HUDEP-2 (cell line): ENCODE measurements around the gene TMEM165.
"Not testable (repeated sequence)": the region's sequence is repeated elsewhere in the genome, so short reads cannot be mapped to it uniquely, and the experiment has no call there.

Experiments used
- DNase-seq, 76 experiments: peaks; one replicate each; lab custom pipeline; 2025; ENCODE audit not compliant: unreplicated experiment in 76 of 76; lab: John Stamatoyannopoulos, UW

The TMEM165 gene

GRCh38 chr4:55395529-55396307 lies at the start of gene TMEM165:
Gene TMEM165 (plus strand): TSS chr4:55395957. CDS start chr4:55396190, 233 bp downstream.
- peak in 75 of 76 experiments; percentile 37 to 97 (median 84) for DNase-seq

GRCh38 chr4:55345980-55346850 lies 49.5 kb upstream of the TMEM165 start, which contains the start of gene SRD5A3:
Gene SRD5A3 (plus strand): TSS chr4:55346242. CDS start chr4:55346337, 95 bp downstream.
- peak in 75 of 76 experiments; percentile 6 to 90 (median 79) for DNase-seq

GRCh38 chr4:55346851-55347255 lies 48.9 kb upstream of the TMEM165 start:
- DNase-seq = peak in 8 of 76 experiments; percentile 5 to 68 (median 26)

GRCh38 chr4:55347610-55348228 lies 48.0 kb upstream of the TMEM165 start:
- peak in 20 of 76 experiments; percentile 3 to 48 (median 18) for DNase-seq

GRCh38 chr4:55348466-55348865 lies 47.3 kb upstream of the TMEM165 start:
- no peak for DNase-seq

GRCh38 chr4:55350870-55351269 lies 44.9 kb upstream of the TMEM165 start:
- DNase-seq = not testable (repeated sequence)

GRCh38 chr4:55351824-55352223 lies 43.9 kb upstream of the TMEM165 start:
- no peak for DNase-seq

- no peak for DNase-seq
Observed at GRCh38 chr4:55352726-55353125, 43.0 kb upstream of the TMEM165 start.

GRCh38 chr4:55353228-55353747 lies 42.5 kb upstream of the TMEM165 start:
- not testable (repeated sequence) for DNase-seq

- no peak for DNase-seq
Observed at GRCh38 chr4:55354648-55355047, 41.1 kb upstream of the TMEM165 start.

- DNase-seq = no peak
Observed at GRCh38 chr4:55355555-55355954, 40.2 kb upstream of the TMEM165 start.

GRCh38 chr4:55356991-55357461 lies 38.7 kb upstream of the TMEM165 start:
- DNase-seq = no peak

- DNase-seq = no peak
Observed at GRCh38 chr4:55358246-55358645, 37.5 kb upstream of the TMEM165 start.

GRCh38 chr4:55358668-55359067 lies 37.1 kb upstream of the TMEM165 start:
- no peak for DNase-seq

GRCh38 chr4:55359397-55359916 lies 36.3 kb upstream of the TMEM165 start:
- DNase-seq = no peak

GRCh38 chr4:55362938-55363337 lies 32.8 kb upstream of the TMEM165 start:
- DNase-seq = not testable (repeated sequence)

- DNase-seq = no peak
Observed at GRCh38 chr4:55363691-55364351, 31.9 kb upstream of the TMEM165 start.

- DNase-seq = no peak
Observed at GRCh38 chr4:55364691-55365344, 30.9 kb upstream of the TMEM165 start.

GRCh38 chr4:55365345-55365728 lies 30.4 kb upstream of the TMEM165 start:
- no peak for DNase-seq
